EH (cell line): Measurements from ENCODE around the gene NCKIPSD.

Source experiments
- DNase-seq: peaks from one replicate; pipeline ENCODE4 v3.0.0-alpha.2; 2015; ENCODE audit warnings: low read depth

Gene NCKIPSD

DNA sequence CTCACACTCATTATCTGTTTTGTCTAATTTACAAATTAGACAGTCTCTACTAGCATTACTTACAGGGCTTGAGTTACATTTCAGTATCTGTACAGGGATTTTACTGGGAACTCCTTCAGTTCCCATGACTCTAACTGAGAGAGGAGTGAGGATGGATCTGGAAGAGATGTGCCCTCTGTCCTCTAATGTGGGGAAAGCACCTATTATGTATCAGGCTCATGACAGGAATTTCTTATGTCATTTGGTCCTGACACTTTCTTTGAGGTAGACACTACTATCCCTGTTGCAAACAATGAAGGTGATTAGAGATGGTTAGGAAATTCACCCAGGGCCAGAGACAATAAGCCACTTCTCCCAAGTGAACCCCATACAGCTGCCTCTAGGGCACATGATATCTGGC is 10.9 kb upstream of the NCKIPSD start:
- no peak for DNase-seq

DNA sequence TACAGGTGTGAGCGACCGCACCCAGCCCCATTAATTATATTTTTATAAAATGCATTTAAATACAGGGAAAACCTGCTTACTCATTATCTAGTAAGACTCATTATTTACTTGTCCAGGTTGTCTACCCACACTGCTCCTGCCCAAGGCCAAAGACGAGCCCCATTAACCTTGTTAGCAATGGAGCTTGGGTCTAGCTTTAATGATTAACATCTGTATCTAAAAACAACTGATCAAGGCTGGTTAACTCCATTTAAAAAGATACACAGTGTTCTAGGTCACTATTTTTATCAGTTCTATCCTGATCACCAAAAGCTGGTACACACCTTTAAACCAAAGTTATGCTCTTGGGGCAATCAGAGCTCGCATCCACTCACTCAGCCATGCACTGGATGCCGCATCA is 10.4 kb upstream of the NCKIPSD start:
- no peak for DNase-seq

DNA sequence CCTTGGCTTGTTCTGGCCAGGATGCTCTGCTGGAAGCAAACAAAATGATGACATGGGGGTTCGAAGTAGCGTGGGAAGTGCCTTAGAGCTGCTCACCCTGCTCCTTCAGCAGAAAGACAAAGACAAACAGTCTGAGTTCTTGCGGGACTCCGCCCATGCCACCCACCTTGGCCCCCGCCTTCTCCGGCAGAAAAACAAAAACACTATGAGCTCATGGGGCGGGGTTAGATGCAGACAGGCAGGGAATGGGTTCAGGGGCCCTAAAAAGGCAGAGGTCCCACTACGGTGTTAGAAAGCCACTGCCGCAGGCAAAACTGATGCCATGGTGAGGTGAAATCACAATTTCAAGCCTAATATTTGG is 9.7 kb upstream of the NCKIPSD start:
- DNase-seq = peak; percentile 71

DNA sequence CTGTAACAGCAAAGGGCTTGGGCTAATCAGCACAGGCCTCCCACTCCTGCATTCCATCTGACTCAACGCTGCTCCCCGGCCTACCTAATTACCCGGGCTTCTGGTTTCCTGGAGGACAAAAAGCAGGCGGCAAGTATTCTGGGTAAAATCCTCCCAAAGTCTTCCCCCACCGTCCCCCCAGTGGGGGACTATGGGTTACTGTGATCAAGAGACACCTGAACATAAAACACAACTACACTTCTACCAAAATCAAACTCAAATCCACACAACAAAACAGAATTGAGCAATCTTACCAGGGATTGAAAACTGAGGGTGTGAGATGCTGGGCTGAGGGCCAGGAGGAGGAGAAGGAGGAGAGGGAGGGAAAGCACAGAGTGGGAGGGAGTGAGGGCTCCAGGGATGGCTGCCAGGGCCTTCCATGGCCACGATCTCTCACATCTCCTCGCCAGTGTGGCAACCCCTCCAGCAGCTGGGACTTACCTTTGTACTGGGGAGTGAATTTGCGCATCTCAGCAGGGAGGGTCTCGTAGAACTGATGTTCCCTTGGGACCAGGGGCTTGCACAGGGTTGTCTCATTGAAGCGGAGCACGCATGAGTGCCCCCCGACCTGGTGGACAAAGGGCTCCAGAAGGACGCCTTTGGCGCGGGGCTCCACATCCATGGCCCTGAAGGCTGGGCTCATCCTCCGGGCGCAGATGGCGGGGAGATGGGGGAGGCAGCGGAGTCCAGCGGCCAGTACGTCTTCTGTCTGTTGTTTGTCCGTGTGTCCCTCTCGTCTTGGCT is 9.1 kb upstream of the NCKIPSD start:
- DNase-seq = peak; percentile 89

DNA sequence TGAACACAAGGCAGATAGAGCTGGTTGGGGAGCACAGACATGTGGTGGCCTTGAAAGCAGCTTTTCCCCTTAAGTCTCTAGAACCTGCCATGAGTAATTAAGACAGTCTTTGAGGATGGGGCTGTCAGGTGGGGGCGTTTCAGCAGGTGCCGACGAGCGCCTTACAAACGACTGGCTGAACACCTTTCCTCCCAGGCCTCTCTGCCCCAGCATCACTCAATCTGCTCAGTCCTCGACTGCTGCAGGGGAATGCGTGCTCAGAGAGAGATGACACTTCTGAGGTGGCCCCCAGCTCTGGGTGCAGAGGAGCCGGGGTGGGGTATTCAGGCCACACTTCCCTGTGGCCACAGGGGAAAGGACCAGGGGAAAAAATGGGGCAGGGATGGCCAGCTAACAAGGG is 8.1 kb upstream of the NCKIPSD start:
- DNase-seq = no peak

GRCh38 chr3:48692551-48692950 is 6.8 kb upstream of the NCKIPSD start:
- DNase-seq = no peak

- no peak for DNase-seq
These were observed 5.2 kb upstream of the NCKIPSD start for GRCh38 chr3:48690846-48691458.

GRCh38 chr3:48689384-48689783 is 3.7 kb upstream of the NCKIPSD start:
- no peak for DNase-seq

GRCh38 chr3:48688737-48689075 is 3.0 kb upstream of the NCKIPSD start:
- DNase-seq = no peak

DNA sequence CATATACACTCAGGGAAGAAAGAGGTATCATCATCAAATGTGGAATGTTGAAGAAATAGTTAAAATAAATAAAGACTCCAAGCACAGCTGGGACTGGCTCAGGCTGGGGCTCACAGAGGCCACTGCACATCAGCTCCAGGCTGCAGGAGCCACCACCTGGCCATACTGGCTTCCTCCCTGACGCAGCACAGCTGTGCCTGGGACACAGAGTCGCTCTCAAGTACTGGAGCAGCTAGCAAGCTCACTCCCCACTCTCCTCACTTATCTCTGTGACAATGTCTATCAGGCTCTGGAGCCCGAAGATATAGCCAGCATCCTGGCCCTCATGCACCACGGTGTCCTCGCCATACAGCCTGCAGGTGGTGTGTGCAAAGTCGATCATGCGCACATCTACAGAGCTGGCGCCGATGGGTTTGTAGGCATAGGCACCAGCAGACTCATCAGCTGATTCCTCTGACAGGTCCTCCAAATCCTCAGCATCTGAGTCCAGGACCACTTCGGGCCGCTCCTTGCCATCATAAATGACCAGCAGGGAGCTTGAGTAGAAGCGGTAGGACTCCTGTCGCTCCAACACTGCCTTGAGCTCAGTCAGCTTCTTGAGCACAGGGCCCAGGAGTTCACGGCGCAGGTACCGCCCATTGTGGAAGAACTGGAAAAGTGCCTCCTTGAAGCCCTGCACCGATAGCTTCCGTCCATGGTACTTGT is 2.5 kb upstream of the NCKIPSD start:
- DNase-seq = no peak

- no peak for DNase-seq
These were observed 1.5 kb upstream of the NCKIPSD start for GRCh38 chr3:48687220-48687678.

- peak; percentile 19 for DNase-seq
These were observed 964 bp upstream of the NCKIPSD start for GRCh38 chr3:48686538-48687219.

- DNase-seq = no peak
These were observed 467 bp downstream of the NCKIPSD start for GRCh38 chr3:48685293-48685602.

- peak; percentile 64 for DNase-seq
These were observed 1.1 kb downstream of the NCKIPSD start for GRCh38 chr3:48684480-48685143.

GRCh38 chr3:48684054-48684349 is 1.7 kb downstream of the NCKIPSD start:
- DNase-seq = peak; percentile 16

- DNase-seq = no peak
These were observed 2.9 kb downstream of the NCKIPSD start for GRCh38 chr3:48682786-48683185.

- DNase-seq = no peak
These were observed 3.6 kb downstream of the NCKIPSD start for GRCh38 chr3:48681974-48682610.

- no peak for DNase-seq
These were observed 4.2 kb downstream of the NCKIPSD start for GRCh38 chr3:48681541-48681880.

DNA sequence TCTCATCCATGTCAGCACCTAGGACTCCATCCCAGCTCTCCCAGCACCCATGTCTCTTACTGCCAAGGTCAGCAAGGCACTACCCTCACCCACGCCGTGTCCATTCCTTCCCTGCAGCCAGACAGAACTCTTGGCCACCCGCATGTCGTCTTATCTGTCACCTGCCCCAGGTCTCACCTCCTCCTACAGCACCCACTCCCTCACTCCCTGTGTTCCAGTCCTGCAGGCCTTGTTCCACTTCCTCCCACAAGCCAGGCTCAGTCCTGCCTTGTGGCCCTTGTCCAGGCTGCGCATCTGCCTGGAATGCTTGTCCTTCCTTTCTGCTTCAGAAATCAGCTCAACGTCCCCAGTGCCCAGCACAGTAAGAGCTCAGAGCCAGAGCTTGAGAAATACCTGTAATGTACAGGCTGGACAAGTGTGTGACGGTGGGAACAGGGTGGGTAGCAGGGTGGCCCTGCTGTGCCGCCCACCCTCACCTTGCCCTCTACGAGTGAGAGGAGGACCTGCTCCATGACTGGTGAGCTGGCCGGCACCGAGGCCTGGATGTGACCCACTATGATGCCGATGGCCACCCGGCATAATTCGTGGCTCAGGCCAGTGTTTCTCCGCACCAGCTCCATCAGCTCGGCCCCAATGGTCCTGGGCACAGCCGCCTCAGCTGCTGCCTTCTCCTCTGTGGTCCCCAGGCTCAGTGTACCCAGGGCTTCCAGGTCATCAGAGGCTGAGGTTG is 4.7 kb downstream of the NCKIPSD start:
- DNase-seq = no peak

GRCh38 chr3:48679411-48680391 is 6.0 kb downstream of the NCKIPSD start:
- no peak for DNase-seq
